Measurements from ENCODE around the gene ZNF500.

The ZNF500 gene

GRCh38 chr16:4737545-4737944 lies 29.4 kb downstream of the ZNF500 start:
- H3K4me3 ChIP-seq (ENCODE audit: low read depth, low read length): no peak overlapping the region
- TF ChIP-seq CTCF (IDR thresholded peaks at IDR 0.05; ENCODE audit: low read depth, low read length): no peak

- H3K4me3 ChIP-seq (ENCODE audit: low read depth, low read length): no peak overlapping the region
- no peak for TF ChIP-seq CTCF (IDR thresholded peaks at IDR 0.05; ENCODE audit: low read depth, low read length)
Measured at GRCh38 chr16:4736546-4736945, 30.4 kb downstream of the ZNF500 start.

GRCh38 chr16:4734730-4735535 lies 32.0 kb downstream of the ZNF500 start:
- H3K4me3 ChIP-seq (ENCODE audit: low read depth, low read length): peak overlapping the region; percentile 97
- no peak for TF ChIP-seq CTCF (IDR thresholded peaks at IDR 0.05; ENCODE audit: low read depth, low read length)

- peak within 1 kb of the TSS; percentile 97 for H3K4me3 ChIP-seq (ENCODE audit: low read depth, low read length)
- no peak for TF ChIP-seq CTCF (IDR thresholded peaks at IDR 0.05; ENCODE audit: low read depth, low read length)
Measured at GRCh38 chr16:4734063-4734729, 32.8 kb downstream of the ZNF500 start, which contains the start of the genes ANKS3 and DNAAF8. Gene ANKS3, minus strand, starts transcription at chr16:4734271. Its CDS starts 4,122 bp downstream, at chr16:4730149. Gene DNAAF8, plus strand, starts transcription at chr16:4734537. Its CDS starts 1,978 bp downstream, at chr16:4736515.

GRCh38 chr16:4733747-4734062 lies 33.3 kb downstream of the ZNF500 start:
- H3K4me3 ChIP-seq (ENCODE audit: low read depth, low read length): peak overlapping the region; percentile 97
- no peak for TF ChIP-seq CTCF (IDR thresholded peaks at IDR 0.05; ENCODE audit: low read depth, low read length)

GRCh38 chr16:4733211-4733742 lies 33.7 kb downstream of the ZNF500 start:
- H3K4me3 ChIP-seq (ENCODE audit: low read depth, low read length): peak overlapping the region; percentile 97
- no peak for TF ChIP-seq CTCF (IDR thresholded peaks at IDR 0.05; ENCODE audit: low read depth, low read length)

- no peak for TF ChIP-seq CTCF (IDR thresholded peaks at IDR 0.05; ENCODE audit: low read depth, low read length)
- H3K4me3 ChIP-seq (ENCODE audit: low read depth, low read length): no peak overlapping the region
Measured at GRCh38 chr16:4729876-4730275, 37.1 kb downstream of the ZNF500 start.

All from WI38 (cell line).